GM19467 (cell line): ENCODE results near the gene TPRA1.
"Not testable (repeated sequence)": the region's sequence is repeated elsewhere in the genome, so short reads cannot be mapped to it uniquely, and the experiment has no call there.

Experiments used
- ATAC-seq: cut with Tn5 transposase; IDR thresholded peaks from one replicate; pipeline ENCODE4 v1.9.1; 2021; ENCODE audit warnings: mild to moderate bottlenecking, moderate library complexity; ENCODE audit not compliant: unreplicated experiment

The TPRA1 gene

DNA sequence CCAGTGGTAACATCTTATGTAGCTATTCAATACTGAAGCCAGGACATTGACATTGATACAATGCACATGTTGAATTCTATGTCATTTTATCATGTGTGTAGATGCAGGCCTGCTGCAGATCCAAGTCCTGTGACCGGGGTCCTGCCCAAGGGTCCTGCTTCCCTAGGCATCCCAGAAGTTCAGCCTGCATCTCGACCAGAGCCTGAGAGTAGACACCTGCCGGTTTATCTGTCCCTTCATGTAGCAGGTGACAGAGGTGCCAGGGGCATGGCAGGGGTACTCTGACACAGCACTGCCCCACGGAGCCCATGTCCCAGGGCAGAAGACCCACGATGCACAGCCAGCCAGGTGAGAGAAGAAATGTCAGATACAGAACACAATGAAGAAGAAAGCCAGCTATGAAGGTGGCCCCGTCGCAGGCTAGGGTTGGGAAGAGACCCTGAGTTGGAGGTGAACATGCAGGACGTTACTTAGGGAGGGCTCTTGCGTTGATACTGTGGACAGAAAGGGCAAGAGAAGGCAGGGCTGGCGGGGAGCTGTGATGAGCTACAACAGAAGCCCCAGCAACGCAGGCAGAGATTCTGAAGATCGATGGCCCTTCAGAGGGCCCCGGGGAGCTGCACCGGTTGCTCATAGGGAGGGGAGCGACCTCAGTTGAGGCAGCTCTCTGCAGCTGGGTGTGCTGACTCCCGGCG is 51.0 kb downstream of the TPRA1 start:
- no peak for ATAC-seq

- ATAC-seq, result no peak
These were observed 52.0 kb downstream of the TPRA1 start for GRCh38 chr3:127538569-127538968.

DNA sequence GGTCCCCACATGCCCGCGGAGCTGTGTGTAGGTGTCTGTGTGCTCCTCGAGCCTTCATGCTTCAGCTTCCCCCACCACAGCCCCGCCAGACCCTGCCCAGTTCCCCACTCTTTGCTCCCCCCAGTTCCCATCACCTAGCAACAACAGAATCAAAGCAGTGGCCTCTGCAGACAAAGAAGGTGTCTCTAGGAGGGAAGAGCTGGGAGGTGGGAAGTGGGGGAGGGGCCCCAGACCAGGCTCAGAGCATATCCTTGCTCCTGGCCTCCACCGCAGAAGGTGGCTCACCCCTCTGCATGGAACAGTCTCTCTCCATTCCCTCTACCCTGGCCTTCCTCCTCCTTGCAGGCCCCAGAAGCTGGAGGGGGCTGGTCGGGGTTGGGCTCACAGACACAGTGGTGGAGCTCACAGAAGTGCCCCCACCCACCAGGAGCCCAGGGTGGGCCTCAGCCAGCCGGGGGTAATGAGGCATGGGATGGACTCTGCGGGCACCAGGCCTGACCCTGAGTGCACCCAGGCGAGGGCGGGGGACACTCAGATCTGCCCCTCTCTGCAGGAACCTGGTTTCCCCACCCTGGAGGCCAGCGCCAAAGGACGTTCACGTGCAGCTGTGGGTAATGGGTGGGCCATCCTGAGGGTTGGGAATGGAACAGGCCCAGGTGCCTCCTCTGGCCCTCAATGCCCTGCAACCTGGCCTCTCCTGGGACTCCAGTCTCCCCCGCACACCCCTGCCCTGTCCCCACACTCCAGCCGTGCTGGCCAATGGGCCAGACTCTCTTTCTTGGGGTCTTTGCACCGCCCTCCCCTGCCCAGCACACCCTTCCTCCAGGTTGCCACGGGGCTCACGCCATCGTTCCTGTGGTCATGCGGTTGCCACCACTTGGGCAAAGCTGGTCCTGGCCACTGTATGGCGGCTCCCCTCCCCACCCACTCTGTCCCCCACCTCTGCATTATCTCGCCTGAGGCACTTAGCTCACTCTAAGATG is 53.4 kb downstream of the TPRA1 start:
- ATAC-seq, result no peak

DNA sequence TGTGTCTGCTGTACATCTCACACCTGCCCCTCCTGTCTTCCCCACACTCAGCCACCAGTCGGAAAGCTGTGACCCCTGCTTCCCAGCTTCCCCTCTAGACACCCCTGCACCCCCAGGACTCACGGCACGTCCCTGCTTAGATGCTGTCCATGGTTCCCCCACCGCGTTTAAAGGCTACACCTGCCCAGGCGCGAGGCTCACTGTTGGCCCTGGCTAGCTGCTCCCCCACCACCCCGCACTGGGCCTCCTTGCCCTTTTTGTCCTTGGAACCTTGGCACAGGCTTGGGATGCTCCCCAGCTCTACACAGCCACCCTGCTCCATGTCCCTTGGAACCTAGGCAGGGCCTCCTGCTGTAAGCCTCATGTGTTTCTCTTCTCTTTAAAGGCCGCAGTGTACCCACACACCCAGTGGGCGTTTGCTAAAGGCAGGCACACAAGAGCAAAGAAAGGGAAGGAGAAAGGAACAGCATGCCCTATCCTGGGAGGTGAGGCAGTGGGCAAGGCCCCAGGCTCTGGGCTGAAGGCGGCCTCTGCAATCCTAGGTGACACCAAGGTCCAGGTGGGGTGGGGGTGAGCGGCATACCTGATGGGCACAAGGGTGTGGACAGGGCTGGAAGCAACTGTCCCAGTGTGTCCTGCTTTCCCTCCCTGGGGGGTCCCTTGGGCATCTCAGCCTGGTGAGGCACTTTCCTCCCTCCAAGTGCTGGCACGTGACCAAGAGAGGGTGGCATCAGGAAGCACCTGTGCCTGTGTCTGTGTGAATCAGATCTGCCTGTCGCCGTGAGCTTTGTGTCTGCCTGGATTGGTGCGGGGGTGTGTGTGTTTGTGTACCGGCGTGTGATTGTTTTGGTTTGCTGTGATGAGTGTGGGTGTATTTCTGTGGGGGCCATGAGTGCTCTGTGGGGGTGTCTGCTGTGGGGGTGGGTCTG is 54.4 kb downstream of the TPRA1 start:
- no peak for ATAC-seq

DNA sequence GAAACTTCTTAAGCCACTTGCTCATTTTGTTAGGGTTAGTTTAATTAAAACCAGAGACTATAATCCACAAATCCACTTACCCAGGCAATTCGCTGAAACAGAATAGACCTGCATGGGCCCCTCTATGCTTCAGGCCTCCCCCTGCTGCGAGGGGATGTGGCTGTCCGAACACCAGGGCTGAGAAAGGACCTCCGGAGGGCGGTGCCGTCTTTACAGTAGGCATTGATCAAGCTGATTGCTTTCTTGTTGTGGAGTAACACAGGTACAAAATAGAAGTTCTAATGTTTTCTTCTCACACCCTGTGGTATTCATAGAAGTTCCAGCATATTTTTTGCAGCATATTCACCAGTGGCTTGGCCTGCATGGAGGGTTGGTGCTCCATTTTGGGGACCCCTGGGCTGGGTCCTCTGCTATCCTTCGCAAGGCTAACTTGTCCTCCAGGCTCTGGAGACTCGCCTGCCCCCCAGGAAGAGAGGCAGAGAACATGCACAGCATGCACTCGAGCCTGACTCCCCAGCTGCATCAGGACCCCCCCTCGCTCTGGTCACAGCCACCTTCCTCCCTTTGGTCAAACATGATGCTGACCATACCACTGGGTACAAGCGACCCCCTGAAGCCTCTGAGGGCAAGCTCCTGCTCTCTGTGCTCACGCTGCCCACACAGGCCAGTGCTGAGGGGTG is 55.3 kb downstream of the TPRA1 start:
- no peak for ATAC-seq

DNA sequence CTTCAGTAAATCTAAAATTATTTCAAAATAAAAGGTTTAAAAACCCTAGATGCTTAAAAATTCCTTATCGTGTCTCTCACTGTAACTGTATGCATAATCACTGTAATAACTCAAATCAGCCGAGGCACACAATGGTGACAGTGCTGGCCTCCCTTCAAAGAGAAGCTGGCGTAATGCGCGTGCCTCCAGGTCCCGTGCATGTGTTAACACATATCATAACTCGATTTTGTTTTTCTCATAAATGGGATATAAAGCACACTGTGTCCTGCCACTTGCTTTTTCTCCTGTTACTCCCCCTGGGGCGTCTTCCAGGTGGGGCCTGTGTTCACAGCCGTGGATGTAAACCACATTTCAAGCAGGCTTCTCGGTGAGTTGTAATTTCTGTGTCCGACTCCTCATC is 56.0 kb downstream of the TPRA1 start:
- ATAC-seq, result no peak

GRCh38 chr3:127534161-127534451 is 56.4 kb downstream of the TPRA1 start:
- ATAC-seq, result no peak

DNA sequence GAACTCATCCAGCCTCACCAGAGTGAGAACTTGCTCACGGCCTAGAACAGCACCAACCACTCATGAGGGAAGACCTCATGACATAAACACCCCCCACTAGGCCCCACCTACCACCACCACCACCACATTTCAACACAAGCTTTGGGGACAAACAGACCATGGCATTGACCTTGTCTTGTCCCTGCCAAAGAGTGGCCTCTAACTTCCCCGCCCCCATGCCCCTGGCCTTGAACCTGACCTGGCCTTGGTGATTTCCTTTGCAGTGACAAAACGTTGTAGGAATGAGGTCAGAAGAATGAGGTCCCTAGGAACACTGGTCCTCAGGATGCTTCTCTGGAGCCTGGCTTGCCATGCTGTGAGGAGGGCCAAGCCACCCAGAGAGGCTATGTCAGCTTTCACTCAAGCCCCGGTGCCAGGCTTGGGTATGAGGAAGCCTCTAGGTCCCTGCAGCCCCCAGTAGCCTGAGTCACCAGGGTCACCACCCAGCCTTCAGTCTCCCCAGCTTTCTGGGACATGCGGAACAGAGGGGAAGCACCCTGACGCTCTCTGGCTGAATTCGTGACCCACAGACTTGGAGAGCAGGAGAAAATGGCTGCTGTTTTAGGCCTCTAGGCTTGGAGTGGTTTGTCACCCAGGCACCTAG is 57.9 kb downstream of the TPRA1 start:
- ATAC-seq, result no peak

- no peak for ATAC-seq
These were observed 58.7 kb downstream of the TPRA1 start for GRCh38 chr3:127531821-127532220.

- not testable (repeated sequence) for ATAC-seq
These were observed 59.7 kb downstream of the TPRA1 start for GRCh38 chr3:127530863-127531262.

- ATAC-seq, result no peak
These were observed 61.0 kb downstream of the TPRA1 start for GRCh38 chr3:127529346-127530188.

DNA sequence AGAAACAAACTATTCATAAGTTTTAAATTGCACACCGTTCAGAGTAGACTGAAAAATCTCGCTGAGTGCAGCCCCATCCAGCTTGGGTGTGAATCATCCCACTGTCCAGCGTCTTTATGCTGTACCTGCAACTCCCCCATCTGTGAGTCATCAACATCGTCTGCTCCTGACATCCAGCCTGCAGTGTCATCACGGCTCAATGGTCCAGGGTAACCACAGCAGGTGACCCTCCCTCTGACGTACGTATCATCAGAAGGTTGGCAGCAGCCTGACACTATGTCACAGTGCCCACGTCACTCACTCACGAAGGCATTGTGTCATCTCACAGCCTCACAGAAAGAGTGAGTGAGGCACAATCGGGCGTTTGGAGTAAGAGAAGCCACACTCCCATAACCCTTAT is 65.2 kb downstream of the TPRA1 start:
- no peak for ATAC-seq

GRCh38 chr3:127524296-127524896 is 66.1 kb downstream of the TPRA1 start:
- ATAC-seq, result no peak
